ENCODE data around the gene EPB41L4A.

EPB41L4A gene

DNA sequence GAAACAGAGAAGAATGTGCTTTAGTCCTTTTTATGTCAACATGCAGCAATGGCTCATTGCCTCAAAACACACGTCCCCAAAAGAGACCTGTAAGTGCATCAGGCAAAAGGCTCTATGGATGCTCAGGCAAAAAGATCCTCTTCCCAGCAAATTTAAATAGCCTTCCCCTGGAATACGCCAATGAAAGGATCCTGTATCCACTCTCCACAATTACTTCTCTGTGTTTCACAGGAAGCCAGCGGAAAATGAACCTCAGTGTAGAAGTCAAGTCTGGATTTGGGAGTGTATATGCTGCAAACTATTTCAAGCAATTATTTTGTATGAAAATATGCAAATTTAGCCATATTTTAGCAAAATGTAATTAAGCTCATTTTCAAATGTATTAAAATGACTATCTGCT lies 217.9 kb downstream of the EPB41L4A start:
- DNase-seq = no peak

DNA sequence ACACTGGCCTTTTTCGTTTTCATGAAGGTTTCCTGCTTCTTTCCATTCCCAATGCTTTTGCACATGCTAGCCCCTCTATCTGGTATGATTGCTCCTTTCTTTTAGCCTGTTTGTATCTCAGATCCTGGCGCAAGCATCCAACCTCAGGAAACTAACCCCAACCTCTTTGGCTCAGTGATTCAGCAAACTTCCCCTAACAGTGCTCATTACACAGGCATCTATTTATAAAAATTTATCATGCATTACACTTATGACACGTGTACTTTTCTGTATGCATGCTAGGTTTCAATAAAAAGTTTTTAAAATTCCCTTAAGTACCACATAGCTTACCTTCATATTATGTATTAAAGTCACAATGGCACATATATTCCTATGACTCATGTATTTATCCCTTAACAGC lies 218.9 kb downstream of the EPB41L4A start:
- no peak for DNase-seq

DNA sequence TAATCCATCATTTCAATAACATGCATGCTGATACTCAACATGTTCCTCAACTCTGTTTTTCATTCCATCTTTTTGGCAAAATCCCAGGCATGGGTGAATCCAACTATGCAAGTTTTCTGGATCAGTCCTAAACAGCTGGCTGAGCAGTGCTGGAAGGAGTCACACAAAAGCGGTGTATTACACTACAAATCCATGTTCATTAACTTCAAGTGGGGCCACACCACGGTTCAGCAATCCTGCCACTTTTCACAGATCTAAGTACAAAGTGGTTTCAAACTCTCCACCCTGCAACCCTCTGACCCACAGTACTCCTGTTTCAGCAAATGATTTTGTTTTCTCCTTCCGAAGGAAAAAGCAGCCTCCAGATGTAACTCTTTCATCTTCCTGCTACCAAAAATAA lies 222.5 kb downstream of the EPB41L4A start:
- no peak for DNase-seq

DNA sequence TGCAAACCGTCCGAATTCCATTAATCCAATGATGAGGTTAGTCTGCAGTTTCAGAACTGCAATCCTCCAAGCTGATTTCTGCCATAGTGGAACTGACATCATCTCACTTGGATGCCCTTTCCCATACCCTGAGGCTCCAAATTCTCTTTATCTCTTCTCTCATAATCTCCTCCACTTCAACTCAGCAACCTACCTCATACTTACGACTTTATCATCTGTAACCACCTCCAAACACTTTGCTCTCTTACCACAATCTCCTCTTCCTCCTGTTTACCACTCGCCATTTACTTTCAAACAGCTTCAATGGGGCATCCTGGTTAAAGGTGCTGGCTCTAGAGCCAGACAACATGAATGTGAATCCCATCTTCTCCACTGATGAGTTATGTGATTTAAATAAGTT lies 223.2 kb downstream of the EPB41L4A start:
- DNase-seq = no peak

DNA sequence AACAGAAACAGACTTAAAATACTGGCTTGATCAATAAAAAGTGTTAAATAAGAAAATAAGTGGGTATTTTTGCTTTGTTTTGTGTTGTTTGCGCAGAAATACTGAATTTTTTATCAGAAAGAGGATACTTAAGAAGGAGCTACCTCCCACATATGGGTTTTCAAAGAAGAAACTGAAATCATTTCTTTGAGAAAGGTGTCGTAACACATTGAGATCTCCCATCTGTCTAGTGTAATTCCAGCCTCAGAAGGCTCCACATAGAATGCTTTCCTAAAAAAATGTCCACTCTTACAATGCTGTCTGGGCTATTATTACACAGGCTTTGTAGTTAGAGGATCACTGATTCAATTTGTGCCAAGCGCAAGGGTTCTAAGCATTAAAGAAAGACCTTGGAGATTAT lies 226.2 kb downstream of the EPB41L4A start:
- no peak for DNase-seq

DNA sequence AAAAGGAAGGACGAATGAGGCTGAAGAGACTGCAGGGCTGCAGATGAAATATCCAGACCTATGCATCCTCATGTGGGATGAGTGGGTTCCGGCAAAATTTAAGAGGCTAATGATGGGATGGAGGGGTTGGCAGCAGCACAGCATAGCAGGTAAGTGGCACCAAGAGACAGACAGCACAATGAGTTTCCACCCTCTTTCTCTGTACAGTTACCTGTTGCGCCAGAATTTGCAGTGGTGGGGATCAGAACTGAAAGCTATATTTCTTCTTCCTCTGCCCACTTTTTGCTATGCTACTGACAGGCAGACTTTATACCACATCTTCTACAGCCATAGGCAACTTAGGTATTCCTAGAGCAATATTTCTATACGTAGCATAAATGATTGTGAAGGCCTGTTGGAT lies 227.0 kb downstream of the EPB41L4A start:
- no peak for DNase-seq

DNA sequence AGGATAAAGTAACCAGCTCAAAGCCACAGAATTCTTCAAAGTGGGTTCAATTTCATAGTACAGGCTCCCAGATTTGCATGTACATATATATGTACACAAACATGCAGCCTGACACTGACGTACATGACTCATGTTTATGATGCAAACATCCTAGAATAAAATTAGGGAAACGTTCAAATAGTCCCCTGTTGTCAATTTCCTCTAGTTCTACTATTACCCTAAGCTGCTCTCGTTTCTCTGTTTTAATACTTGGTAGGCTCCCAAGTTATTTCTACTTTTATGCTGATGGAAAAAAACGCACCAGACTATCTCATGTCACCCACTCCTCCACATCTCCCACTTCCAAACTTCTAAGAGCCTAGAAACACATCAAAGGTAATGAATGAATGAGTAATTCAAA lies 229.7 kb downstream of the EPB41L4A start:
- no peak for DNase-seq

DNA sequence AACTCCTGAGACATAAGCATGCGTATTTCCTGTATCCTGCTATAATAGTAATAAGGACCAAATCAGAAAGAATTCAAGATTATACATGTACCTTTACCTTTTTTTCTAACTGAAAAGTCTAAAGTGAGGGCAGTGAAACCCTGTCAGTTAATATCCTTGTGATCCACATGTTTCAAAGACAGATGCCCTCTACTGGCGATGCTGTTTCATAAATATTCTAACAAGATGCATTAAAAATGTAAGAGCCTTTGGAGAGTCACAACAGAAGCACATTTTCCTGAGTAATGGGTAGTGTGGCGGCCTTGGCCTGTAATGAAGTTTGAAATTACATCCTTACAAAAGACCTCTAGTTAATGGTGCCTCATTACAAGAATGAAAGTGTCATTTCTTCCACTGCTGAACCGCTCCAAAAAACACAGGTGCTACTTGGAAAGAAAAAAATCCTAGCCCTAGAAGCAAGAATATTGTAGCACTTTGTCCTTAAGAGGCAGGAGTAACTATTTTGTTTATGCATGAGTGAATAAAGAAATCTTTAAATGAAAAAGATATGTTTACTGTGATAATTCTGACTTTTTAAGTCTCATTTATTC lies 232.6 kb downstream of the EPB41L4A start:
- peak; percentile 40 for DNase-seq

DNA sequence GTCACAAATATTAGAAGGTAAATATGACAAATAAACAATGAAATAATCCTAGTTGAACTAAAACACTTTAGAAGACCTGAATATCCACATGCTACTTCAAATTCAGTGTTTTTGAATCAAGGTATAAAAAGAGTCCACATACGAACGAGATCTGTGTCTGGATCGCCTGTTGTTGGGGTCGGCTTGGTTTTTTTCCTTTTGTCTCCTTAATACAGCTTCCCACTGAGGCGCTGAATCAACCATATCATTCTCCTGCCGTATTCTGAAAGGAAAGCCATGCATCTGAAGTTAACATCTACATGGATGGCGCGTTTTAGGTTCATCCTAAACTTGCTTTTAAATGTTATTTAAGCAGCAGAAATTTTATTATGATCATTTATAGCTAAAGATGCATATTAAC lies 235.2 kb downstream of the EPB41L4A start:
- DNase-seq = no peak

DNA sequence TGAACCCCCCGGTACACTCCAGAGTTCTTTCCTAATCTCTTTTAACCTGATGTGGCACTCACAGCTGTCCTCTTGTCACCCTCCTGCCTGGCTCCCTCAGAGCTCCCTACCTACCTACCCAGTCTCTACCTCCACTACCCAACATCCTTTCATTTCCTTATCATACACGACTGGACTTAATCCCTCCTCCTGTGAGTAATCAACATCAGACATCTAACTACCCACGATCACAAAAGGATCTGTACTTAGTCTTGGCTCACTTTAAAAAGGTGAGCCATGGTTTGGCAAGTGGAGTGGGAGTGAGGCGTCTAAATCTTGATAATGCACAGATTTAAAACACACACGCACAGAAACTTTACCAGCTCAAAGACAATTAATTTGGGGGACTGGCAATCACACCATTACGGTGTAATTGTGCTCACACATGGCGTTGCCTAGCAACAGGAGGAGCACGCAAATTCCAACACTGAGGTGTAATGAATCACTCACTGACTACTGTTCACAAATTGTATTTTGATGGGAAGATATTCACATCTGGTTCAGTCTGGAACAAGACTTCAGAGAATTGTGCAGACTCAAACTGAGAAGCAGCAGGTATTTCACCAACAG lies 235.9 kb downstream of the EPB41L4A start:
- DNase-seq = peak; percentile 65

DNA sequence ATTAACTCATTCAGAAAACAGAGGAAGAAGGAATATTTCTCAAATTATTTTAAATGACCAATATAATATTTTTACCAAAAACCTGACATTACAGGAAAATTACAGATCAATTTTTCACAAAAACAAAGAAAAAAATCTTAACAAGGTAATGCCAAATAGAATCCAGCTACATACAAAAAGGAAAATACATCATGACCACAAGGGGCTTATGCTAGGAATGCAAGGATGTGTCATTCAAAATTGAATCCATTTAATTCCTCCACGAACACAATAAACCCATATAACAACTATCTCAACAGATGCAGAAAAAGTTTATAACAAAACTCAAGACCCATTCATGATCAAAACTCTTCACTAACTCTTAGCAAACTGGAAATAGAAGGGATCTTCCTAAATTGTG lies 239.8 kb downstream of the EPB41L4A start:
- DNase-seq = no peak

DNA sequence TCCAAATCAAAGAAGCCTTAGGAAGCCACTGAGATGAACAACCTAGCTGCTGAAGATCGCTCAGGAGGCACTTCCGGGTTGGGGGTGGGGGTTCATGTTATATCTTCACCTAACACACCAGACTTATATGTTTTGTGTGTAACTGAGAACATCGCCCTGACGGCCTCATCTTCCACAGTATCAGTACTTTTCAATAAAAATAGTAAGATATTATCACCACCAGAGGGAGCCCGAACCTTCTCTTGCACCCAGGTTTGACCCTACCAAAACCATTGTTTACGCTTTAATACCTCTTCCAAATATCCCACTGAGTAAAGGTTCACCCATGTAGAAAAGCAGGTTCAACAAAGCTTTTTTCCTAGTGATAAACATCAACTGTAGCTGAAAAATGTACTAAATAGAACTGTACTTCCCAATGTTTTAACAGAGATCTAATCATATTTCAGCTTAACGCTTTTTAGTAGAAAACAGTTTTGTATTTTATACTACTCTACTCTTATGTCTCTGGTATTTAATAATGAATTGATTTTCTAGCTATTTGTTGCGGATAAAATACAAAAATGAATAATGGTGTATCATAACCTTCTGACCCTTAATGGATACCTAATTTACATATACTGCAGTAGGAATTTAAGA lies 244.0 kb downstream of the EPB41L4A start:
- DNase-seq = peak; percentile 66

DNA sequence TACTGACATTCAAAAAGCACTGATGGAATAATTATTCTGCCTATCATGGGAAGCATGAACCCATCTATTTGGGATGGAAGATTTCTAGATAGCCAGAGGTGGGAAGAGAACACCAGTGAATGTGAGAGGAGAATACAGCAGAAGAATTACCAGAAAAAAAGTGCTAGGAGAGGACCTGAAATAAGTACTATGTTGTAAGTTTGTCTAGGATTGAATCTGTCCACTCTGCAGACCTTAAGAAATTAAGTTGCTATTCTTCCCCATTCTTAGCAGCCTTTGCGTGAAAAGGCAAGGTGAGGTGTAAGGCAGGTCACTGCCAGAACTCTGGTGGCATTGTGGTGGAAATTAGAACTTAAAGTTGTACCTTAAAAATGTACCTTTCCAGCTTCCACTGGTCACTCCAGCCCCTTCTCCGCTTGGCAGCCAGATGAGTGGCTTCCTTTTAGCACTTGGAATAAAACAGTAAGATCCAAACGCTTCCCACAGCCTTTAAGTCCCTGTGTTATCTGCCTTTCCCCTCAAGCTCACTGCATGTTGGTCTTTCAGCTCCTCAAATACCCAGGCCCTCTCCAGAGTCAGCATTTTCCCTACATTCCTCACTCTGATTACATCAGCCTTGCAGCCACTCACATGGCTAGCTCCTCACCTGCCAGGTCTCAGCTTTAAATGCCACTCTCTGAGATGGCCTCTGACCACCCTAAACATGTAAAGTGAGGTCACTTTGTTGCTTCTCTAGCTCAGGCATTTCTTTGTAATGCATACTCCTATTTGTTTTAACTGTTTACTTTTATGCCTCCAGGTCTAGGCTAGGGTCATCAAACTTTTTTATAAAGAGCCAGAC lies 253.0 kb downstream of the EPB41L4A start:
- no peak for DNase-seq

DNA sequence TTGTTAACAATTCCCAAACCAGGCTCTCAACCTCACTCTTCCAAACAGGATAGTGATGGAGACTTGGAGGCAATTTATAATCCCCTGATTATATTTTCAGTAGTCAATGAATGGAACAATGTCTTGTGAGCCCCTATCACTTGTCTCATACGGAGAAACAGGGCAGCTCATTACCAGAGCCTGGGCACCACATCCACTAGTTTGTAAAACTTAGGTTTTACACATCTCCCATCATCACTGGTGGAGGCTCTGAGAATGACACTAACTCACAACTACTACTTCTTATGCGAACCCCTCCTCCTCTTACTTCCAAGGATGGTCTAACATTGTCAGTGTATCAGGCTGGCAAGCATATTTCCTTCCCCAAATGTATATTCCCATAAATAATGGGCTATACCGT lies 253.7 kb downstream of the EPB41L4A start:
- DNase-seq = no peak

DNA sequence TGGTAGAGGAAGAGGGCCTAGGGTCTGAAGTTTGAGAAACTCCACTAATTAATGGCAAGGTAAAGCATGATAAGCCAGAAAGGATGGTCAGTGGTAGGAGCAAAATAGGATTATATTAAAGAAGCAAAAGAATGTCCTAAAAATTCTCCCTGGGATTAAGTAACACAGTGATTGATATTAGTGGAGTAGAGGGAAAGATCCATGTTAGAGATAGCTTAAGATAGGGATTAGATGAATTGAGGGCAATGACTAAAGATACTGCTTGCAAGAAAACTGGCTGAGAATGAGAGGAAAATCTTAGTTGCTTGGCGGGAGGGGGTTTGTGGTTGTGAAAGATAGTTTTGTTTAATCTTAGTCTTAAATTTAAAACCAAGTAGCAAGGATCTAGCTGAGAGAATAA lies 255.6 kb downstream of the EPB41L4A start:
- no peak for DNase-seq

DNA sequence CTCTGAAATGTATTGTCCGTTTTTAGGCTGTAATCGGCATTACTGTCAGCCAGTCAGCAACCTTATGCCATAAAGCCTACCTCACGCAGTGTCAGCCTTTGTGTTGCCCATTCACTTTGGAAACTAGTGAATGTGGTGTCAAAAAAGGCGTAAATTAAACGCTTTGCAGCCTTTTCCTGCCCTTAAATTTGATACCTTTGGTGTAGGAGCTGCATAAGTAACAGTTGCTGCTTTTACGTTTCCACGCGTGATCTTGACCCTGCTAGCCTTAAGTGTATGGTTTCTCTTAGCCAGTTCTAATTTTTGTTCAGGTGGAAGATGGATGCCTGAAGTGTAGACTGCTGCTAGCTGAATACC lies 257.7 kb downstream of the EPB41L4A start:
- DNase-seq = no peak

DNA sequence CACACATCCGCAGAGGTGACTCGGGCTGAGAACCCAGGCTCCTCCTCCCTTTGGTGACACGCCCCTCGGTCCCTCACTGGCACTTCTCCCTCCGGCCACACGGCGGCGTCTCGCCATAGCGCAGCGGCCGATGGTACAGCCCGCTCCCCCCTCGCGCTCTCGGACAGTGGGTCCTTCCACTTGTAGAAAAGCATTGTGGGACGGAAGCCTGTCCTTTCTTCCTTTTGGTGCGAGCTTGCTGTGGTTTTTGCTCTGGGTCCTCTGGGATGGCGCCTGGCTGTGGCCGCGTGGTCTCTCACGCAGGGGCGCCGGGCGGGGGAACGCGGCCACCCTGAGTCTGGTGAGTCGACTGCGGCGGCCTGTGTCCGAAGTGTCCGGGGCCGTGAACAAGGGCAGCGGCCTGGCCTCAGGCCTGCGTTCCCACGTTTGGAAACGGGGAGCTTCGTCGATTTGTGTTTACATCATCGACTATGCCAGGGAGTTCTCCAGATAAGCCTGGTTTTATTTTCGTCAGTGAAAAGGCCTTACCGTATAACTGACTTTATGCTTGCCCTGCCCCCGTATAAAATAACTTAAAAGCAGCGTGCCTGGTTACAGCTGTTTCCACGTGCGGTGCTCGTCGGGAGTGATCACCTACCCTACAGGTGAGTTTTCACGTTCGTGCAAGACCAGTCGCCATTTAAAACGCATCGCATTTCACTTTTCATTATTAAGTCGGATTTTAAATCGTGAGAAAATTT lies 258.3 kb downstream of the EPB41L4A start:
- DNase-seq = peak; percentile 87

DNA sequence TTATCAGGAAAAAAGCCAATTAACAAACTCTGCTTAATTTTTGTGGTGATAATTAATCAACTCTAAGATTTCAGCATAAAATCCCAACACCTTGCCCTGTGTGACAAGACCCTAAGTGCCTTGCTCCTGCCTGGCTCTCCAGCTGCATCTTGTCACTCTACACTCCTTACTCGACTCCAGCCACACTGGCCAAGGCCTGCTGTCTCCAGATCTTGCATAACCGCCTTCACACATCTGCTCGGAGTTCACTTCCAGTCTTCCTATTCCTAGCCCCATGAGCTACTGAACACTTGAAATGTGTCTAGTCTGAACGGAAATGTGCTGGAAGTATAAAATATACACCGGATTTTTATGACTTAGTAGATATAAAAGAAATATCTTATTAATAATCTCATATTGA lies 259.6 kb downstream of the EPB41L4A start:
- no peak for DNase-seq

DNA sequence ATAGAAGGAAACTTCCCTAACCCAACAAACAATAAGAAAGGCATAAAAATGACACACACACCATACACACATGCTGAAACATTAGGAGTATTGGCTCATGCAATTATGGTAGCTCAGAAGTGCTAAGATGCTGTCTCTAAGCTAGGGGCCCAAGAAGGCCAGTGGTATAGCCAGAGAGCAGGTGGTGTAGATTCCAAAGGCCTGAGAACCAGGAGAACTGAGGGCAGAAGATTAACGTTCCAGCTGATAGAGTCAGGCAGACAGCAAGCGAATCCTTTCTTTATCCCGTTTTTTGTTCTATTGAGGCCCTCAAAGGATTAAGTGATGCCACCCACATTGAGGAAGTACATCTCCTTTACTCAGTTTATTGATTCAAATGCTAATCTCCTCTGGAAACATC lies 262.9 kb downstream of the EPB41L4A start:
- no peak for DNase-seq

DNA sequence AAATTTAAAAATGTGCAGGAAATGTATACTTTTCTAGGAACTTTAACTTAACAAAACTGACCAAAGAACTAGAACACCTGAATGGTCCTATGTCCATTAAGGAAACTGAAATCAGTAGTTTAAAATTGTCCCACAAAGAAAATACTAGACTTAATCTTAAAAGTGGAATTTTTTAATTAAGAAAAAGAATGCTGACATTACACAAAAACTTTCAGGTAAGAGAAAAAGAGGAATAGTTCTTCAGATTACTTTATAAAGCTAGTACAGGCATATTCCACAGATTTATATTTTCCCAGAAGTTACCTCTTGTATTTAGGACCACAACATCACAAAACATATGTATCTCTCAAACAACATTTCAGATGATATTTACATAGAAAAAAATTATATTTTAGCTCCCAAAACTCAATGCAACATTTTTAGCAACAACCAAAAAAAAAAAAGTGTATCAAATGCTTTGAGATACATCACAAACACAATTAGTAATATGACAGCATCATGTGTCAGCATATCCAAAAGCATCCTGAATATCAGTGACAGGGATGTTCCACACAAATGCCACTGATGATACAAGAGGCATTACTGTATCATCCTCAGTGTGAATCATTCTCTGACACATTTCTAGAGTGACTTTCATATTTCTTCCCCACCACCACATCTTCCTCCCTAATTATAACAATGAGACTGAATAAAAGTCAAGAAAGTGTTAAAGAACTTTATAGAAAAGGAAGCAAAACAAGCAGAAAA lies 264.0 kb downstream of the EPB41L4A start:
- DNase-seq = no peak

DNA sequence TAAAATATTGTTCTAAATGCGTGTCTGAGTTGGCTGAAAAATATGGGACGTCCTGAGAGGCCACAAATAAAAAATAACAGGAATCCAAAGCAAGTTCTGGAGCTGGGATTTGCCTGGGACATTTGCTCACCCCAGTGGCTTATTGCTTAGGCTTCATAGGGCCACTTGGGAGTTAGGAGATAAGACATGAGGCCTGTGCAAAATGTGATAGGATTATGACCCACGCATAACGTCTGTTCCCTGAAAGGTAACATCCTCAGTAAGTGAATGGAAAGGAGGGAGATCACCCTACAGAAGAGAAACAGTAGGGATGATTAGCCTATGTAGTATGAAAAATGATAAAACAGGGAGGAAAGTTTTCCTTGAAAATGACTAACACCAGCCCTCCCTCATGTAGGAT lies 269.4 kb downstream of the EPB41L4A start:
- DNase-seq = no peak
